Activated CD8-positive, alpha-beta memory T cell treated with anti-CD3 and anti-CD28 coated beads, Interleukin-2, amount 50 U/mL, for 1 hour (primary cell): ENCODE results near the gene DAAM2.

Source experiments
- DNase-seq: peaks from one replicate; pipeline ENCODE4 v3.0.0-alpha.2; 2020; ENCODE audit errors: extremely low read depth

The DAAM2 gene

GRCh38 chr6:39848171-39848570 is 56.0 kb downstream of the DAAM2 start:
- no peak for DNase-seq

DNA sequence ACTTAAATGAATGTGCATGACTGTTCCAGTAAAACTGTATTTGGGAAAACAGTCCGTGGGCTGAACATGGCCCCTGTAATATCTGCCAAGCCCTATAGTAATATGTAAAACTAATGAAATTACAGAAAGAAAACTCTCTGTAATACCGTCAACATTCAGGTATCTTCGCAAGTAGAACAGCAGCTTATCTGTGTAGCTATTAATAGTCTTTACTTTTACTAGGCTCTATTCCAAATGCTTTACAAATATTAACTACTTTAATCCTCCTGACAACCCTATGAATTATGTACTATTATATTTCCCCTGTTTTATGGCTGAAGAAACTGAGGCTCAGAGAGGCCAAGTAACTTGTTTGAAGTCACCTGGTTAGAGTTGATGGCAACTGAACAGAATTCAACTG is 57.1 kb downstream of the DAAM2 start:
- DNase-seq = no peak

- DNase-seq = no peak
These were observed 57.6 kb downstream of the DAAM2 start for GRCh38 chr6:39849764-39850163.

- DNase-seq = no peak
These were observed 58.6 kb downstream of the DAAM2 start for GRCh38 chr6:39850736-39851297.

- DNase-seq = no peak
These were observed 59.2 kb downstream of the DAAM2 start for GRCh38 chr6:39851331-39851730.

DNA sequence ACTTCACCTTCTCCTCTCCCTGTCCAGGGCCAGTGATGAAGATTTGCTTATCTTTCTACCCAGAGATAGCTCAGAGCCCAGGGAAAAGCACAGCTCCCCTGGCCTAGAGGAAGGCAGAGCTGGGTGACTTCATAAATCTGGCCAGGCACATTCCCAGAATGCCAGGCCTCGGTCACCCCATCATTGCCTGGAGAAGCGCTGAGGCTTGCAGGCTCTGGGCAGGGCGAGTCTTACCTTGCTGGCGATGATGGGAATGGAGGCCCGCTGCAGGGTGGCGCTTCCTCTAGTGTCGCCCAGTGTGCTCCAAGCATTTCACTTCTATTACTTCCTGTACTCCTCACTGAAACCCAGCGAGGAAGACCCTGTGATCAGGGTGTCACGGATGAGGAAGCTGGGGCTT is 60.1 kb downstream of the DAAM2 start:
- DNase-seq = no peak

DNA sequence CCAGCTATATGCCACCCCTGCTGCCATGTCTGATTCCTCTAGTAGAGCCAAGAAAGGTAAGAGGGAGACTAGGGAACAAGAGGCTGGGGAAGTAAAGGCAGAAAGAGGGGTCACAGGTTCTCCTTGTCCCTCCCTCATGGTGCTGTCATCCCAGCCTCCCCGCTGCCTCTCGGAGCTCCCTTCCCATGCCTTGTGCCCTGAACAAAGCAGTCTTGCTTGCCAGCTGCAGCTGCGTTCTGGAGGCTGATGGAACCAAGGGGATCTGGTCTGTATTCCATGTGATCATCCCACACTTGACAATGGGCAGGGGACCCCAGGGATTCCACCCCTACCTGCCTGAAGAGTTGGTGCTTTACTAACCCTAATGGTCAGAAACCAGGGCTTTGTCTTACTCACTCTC is 61.4 kb downstream of the DAAM2 start:
- no peak for DNase-seq

DNA sequence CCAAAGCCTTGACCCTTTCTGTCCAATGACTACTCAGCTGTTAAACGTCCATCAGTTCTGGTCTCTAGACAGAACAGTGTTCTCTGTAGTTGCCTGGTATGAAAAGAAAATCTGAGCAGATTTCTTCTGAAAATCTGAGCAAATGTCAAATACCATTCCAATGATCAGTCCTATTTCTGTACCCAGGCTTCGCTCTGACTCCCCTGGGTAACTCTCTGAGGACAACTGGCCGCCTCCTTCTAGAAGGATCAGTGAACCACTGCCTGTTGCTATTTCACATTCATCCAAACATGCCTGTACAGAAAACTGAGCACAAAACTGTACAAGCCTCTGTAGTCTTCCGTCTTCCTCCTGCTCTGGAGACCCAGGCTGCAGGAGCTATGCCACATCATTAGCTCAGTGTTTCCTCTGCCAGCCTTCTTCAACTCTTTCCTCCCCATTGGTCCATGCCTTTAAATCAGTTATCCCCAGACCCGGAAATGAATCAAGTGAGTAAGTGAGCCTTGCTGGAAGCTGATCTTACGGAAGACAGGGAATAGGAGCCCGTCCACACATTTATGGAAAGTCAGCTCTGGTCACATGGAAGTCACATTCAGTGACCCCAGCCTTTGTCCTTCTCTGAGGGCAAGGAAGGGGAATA is 63.3 kb downstream of the DAAM2 start:
- no peak for DNase-seq

DNA sequence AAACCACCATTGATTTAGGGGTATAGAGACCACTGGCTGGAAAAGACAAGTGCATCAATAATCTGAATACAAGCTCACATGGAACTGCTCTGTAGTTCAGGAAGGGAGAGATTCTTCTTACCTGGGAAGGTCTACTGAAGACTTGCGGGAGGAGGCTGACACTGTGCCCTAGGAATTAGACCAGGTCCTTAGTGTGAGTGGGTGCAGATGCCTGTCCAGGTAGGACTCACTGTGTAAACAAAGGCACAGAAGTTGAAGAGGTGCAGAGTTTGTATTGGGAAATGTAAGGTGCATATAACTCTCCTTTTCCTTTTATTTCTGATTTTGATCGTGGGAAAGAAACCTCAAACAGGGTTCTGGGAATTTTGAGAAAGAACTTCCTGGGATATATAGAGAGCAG is 66.8 kb downstream of the DAAM2 start:
- DNase-seq = no peak

- no peak for DNase-seq
These were observed 69.5 kb downstream of the DAAM2 start for GRCh38 chr6:39861663-39862062.

GRCh38 chr6:39865011-39865888 is 73.1 kb downstream of the DAAM2 start:
- peak; percentile 21 for DNase-seq

DNA sequence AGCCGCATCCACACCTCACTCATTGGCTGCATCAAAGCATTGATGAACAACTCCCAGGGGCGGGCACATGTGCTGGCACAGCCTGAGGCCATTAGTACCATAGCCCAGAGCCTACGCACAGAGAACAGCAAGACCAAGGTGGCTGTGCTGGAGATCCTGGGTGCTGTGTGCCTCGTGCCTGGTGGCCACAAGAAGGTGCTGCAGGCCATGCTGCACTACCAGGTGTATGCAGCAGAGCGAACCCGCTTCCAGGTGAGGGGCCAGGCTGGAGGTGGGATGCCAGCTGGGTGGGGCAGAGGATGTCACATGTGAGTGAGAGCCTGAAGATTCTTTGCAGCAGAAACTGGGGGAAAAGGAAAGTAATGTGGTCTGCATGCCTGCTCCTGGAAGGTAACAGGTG is 75.4 kb downstream of the DAAM2 start:
- no peak for DNase-seq

DNA sequence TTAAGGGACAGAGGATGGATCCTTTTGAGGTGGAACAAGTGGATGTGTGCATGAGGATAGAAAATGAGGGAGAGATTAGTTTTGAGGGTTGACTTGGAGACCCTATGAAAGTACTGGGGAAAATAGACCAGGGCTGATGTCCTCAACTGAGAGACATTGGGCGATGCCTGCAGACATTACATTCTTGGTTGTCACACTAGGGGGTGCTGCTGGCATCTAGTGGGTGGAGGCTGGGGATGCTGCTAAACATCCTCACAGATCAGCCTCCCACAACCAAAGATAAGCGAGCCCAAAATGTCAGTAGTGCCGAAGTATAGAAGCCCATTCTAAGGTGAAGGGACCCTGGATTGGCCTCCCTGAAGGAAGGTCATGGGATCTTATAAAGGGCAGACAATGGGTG is 78.8 kb downstream of the DAAM2 start:
- no peak for DNase-seq

DNA sequence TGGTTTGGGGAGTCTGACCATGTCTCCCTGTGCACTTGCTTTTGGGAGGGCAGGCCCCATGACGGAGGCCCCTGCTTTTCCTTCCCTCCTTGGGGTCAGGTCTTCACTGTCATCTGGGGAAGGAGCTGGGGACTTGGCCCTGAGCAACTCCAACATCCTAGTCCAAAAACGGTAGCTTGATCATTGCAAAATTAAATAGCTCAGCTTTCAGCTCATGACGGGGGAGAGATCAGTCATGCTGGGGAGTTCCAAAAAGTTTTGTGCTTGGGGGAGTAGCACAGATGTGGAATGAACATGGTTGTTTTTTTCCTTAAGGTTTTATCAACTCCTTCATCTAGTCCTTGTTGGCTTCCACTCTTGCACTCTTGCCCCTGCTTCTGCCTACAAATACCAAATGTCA is 81.3 kb downstream of the DAAM2 start:
- DNase-seq = no peak

GRCh38 chr6:39876111-39876510 is 83.9 kb downstream of the DAAM2 start:
- no peak for DNase-seq

- DNase-seq = no peak
These were observed 84.7 kb downstream of the DAAM2 start for GRCh38 chr6:39876826-39877225.

- DNase-seq = no peak
These were observed 87.4 kb downstream of the DAAM2 start for GRCh38 chr6:39879535-39879934.

DNA sequence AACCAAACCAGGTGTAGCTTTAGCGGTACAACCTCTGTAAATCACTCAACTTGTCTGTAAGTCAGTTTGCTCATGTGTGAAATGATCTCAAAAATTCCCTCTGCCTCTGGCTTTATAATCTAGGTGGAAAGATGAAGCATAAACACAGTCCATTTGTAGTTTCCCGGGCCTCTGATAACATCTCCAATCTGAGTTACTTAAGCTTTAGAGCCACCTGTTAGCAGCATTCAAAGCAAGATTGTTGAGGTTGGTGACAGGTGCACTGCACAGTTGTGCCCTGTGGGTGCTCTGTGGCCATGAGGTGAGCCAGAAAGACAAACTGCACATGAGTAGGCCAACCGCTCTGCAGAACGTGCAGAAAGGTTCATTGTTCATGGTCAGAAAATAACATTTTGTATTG is 88.4 kb downstream of the DAAM2 start:
- no peak for DNase-seq

- no peak for DNase-seq
These were observed 89.8 kb downstream of the DAAM2 start for GRCh38 chr6:39881851-39882530.

GRCh38 chr6:39882531-39882899 is 90.3 kb downstream of the DAAM2 start:
- no peak for DNase-seq

DNA sequence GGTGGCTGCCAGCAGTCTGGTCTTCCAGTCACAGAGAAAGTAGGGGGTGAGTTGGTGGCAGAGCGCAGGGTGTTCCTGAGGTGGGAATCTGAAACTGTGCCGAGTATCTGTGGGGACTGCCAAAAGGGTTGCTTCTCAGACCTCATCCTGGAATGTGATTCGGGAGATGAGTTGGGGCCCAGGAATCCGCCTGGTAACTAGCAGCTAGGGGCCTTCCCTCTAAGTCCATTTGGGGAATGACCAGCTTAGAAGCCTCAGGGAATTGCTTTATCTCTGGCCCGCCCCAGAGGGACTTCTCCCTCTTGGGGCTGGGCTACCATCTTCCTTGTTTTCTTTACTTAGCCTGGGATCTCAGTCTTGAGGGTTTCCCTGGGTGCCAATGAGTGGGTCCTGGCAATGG is 92.5 kb downstream of the DAAM2 start:
- DNase-seq = no peak

- no peak for DNase-seq
These were observed 93.5 kb downstream of the DAAM2 start for GRCh38 chr6:39885691-39886090.

GRCh38 chr6:39886871-39887270 is 94.7 kb downstream of the DAAM2 start:
- no peak for DNase-seq
